ENCODE data around the gene EFHD2. TPM values are rescaled to one million over a fixed set of nuclear protein-coding genes. Genes with fewer than 3 reads are reported as not detected.
"Not testable (repeated sequence)": the region's sequence is repeated elsewhere in the genome, so short reads cannot be mapped to it uniquely, and the experiment has no call there.

Gene EFHD2
- total and polyA plus RNA-seq, 12 donors, result 47.4 to 119 (median 87.9) TPM

- intact Hi-C loops (cut with DNase I), result no loop called here
- peaks cover 7 to 33% of the 10 kb centered on the region in 2 donors for H3K4me1 ChIP-seq (replicated peaks in 1 of 2)
- H3K27me3 ChIP-seq, result no peaks in the 10 kb centered on the region
- TF ChIP-seq CTCF (IDR thresholded peaks at IDR 0.05) (peak; percentile 5 to 69 (median 61)), POLR2A (IDR thresholded peaks at IDR 0.05) (peak in 1 of 2 donors; percentile 41)
- peak; percentile 73 to 86 (median 81) for DNase-seq
- H3K4me3 ChIP-seq, result no peak overlapping the region
- H3K9me3 ChIP-seq (replicated peaks in 1 of 3), result no peaks in the 10 kb centered on the region
- peaks cover 0 to 14% of the 10 kb centered on the region in 2 donors for H3K36me3 ChIP-seq (replicated peaks in 1 of 2)
- peak overlapping the region; percentile 69 to 91 (median 78) for H3K27ac ChIP-seq
- 46 to 65% (median 49%) methylated on average over 13 to 30 of the region's 30 CpGs for WGBS, 4 donors
These were observed 17.0 kb downstream of the EFHD2 start for GRCh38 chr1:15426492-15427279.

- intact Hi-C loops (cut with DNase I), result no loop called here
- no peak overlapping the region for H3K4me3 ChIP-seq
- peak in 1 of 6 experiments; percentile 16 for TF ChIP-seq CTCF (IDR thresholded peaks at IDR 0.05)
- no peak for TF ChIP-seq POLR2A (IDR thresholded peaks at IDR 0.05)
- H3K4me1 ChIP-seq (replicated peaks in 1 of 2), result peaks cover 7 to 29% of the 10 kb centered on the region in 2 donors
- H3K27me3 ChIP-seq, result no peaks in the 10 kb centered on the region
- peaks cover 0 to 14% of the 10 kb centered on the region in 2 donors for H3K36me3 ChIP-seq (replicated peaks in 1 of 2)
- WGBS, 4 donors, result 30 to 68% (median 48%) methylated on average over 3 to 6 of the region's 6 CpGs
- peak overlapping the region; percentile 69 to 91 (median 78) for H3K27ac ChIP-seq
- DNase-seq, result peak in 4 of 7 donors; percentile 50 to 59 (median 53)
- no peaks in the 10 kb centered on the region for H3K9me3 ChIP-seq (replicated peaks in 1 of 3)
These were observed 17.6 kb downstream of the EFHD2 start for GRCh38 chr1:15427280-15427666.

DNA sequence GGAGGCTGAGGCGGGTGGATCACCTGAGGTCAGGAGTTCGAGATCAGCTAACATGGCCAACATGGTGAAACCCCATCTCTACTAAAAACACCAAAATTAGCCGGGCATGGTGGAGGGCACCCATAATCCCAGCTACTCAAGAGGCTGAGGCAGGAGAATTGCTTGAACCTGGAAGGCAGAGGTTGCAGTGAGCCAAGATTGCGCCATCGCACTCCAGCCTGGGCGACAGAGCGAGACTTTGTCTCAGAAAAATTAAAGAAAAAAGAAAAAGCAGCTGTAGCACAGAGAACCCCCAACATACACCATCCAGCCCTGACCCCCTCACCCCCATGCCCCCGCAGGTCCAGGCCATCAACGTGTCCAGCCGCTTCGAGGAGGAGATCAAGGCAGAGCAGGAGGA is 18.6 kb downstream of the EFHD2 start:
- peaks cover 0 to 14% of the 10 kb centered on the region in 2 donors for H3K36me3 ChIP-seq (replicated peaks in 1 of 2)
- peak in 1 of 7 donors; percentile 22 for DNase-seq
- H3K27ac ChIP-seq, result peak overlapping the region in 3 of 5 donors; percentile 80 to 92 (median 91)
- H3K27me3 ChIP-seq; intact Hi-C loops (cut with DNase I); H3K9me3 ChIP-seq (replicated peaks in 1 of 3); H3K4me3 ChIP-seq: not testable (repeated sequence)
- H3K4me1 ChIP-seq (replicated peaks in 1 of 2), result peaks cover 7 to 22% of the 10 kb centered on the region in 2 donors
- WGBS, 4 donors, result 89 to 91% (median 91%) methylated on average over 11 of the region's 11 CpGs

DNA sequence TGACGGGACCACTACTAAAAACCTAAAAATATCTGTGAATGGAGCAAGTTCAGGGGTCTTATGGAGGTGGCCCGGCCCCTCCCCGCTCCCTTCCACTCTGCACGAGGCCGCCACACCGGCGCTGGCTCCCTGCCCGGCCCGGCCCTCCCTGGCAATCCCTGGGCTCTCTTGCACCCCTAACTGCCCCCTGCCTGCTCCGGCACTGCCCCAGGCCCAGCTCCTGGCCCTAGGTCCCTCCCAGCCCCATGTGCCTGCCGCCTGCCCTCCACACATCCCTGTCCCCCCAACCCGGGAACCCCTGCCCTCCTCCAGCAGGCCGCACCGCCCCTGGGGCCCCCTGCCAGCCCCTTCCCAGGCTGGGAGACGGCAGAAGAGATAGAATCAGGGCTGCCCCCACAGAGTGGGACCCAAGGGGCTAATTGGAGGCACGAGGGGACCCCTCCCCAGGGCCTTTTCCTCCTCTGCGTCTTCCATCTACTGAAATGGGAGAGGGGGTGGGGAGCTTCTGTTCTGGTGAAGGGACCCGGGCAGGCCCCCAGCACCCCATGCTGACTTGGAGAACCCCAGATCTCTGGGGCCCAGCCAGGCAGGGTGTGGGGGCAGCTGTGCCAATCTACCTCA is 19.2 kb downstream of the EFHD2 start:
- Histone ChIP-seq H3K4me3 (no peak overlapping the region), H3K27me3 (no peaks in the 10 kb centered on the region), H3K9me3 (replicated peaks in 1 of 3) (no peaks in the 10 kb centered on the region), H3K27ac (peak overlapping the region; percentile 32 to 92 (median 79)), H3K4me1 (replicated peaks in 1 of 2) (peaks cover 7 to 22% of the 10 kb centered on the region in 2 donors), H3K36me3 (replicated peaks in 1 of 2) (peaks cover 0 to 14% of the 10 kb centered on the region in 2 donors)
- WGBS, 4 donors, result 78 to 87% (median 81%) methylated on average over 14 to 18 of the region's 18 CpGs
- intact Hi-C loops (cut with DNase I), result no loop called here
- no peak for TF ChIP-seq CTCF (IDR thresholded peaks at IDR 0.05)
- TF ChIP-seq POLR2A (IDR thresholded peaks at IDR 0.05), result no peak
- peak in 4 of 7 donors; percentile 7 to 41 (median 23) for DNase-seq
